Keratinocyte (primary cell): Measurements from ENCODE around the gene SMARCD1. TPM values are rescaled to one million over a fixed set of nuclear protein-coding genes. Genes with fewer than 3 reads are reported as not detected.

Source experiments
- DNase-seq: peaks from one replicate; pipeline ENCODE4 v3.0.0-alpha.2; 2011; ENCODE audit warnings: low read depth, missing footprints, low spot score
- FAIRE-seq: peaks from 2 replicates; lab custom pipeline; 2011; peaks lifted over from hg19 to GRCh38; lab: Jason Lieb, UNC
- H2AFZ ChIP-seq: 2 replicates; pipeline ENCODE4 v1.6.0; 2012; ENCODE audit warnings: low read length, control low read depth, inconsistent platforms; ENCODE audit not compliant: control insufficient read depth
- H3K27ac ChIP-seq: 2 replicates; pipeline ENCODE4 v1.5.1; 2011; ENCODE audit warnings: low read length; ENCODE audit not compliant: control insufficient read depth, insufficient read depth
- H3K27me3 ChIP-seq: 3 replicates; pipeline ENCODE4 v1.6.0; 2011; ENCODE audit warnings: low read length; ENCODE audit not compliant: control insufficient read depth, insufficient read depth; ENCODE audit errors: extremely low read depth
- H3K36me3 ChIP-seq, 2 experiments: 2 replicates in 1 of 2; 3 replicates in 1 of 2; pipeline ENCODE4 v1.5.1; 2011; ENCODE audit warnings: low read length in 2 of 2, mild to moderate bottlenecking in 1 of 2; ENCODE audit not compliant: control insufficient read depth in 2 of 2, insufficient read depth in 2 of 2; ENCODE audit errors: extremely low read depth in 1 of 2
- H3K4me1 ChIP-seq: 3 replicates; pipeline ENCODE4 v1.5.1; 2011; ENCODE audit warnings: low read length; ENCODE audit not compliant: control insufficient read depth, insufficient read depth; ENCODE audit errors: extremely low read depth
- H3K4me2 ChIP-seq: 3 replicates; pipeline ENCODE4 v1.6.0; 2011; ENCODE audit warnings: low read depth, low read length; ENCODE audit not compliant: control insufficient read depth, insufficient read depth; ENCODE audit errors: extremely low read depth
- H3K4me3 ChIP-seq, 3 experiments: fragments of 200-600 bp in 1 of 3; sonication (generic) in 1 of 3; 2 replicates in 2 of 3; 3 replicates in 1 of 3; pipeline ENCODE4 v1.5.1; 2011 to 2016; ENCODE audit warnings: low read length in 3 of 3, mild to moderate bottlenecking in 3 of 3, control low read depth in 2 of 3, inconsistent platforms in 1 of 3, low read depth in 1 of 3, mixed read lengths in 1 of 3, mixed run types in 1 of 3, moderate library complexity in 1 of 3; ENCODE audit not compliant: control insufficient read depth in 2 of 3, insufficient read depth in 2 of 3; ENCODE audit errors: extremely low read depth in 1 of 3
- H3K79me2 ChIP-seq: 2 replicates; pipeline ENCODE4 v1.6.0; 2012; ENCODE audit warnings: low read length; ENCODE audit not compliant: control insufficient read depth, insufficient read depth
- H3K9ac ChIP-seq: 3 replicates; pipeline ENCODE4 v1.6.0; 2011; ENCODE audit warnings: low read length; ENCODE audit not compliant: control insufficient read depth, insufficient read depth; ENCODE audit errors: extremely low read depth
- H3K9me1 ChIP-seq: 3 replicates; pipeline ENCODE4 v1.6.0; 2011; ENCODE audit warnings: low read length; ENCODE audit not compliant: control insufficient read depth, insufficient read depth; ENCODE audit errors: extremely low read depth
- H3K9me3 ChIP-seq: 2 replicates; pipeline ENCODE4 v1.5.1; 2012; ENCODE audit warnings: low read depth, low read length; ENCODE audit not compliant: control insufficient read depth
- H4K20me1 ChIP-seq: 3 replicates; pipeline ENCODE4 v1.6.0; 2011; ENCODE audit warnings: low read length; ENCODE audit not compliant: control insufficient read depth, insufficient read depth; ENCODE audit errors: extremely low read depth
- CTCF ChIP-seq, 3 experiments: IDR thresholded peaks in 1 of 3; conservative IDR thresholded peaks in 1 of 3; optimal IDR thresholded peaks in 1 of 3; 2 replicates in 2 of 3; 3 replicates in 1 of 3; pipeline versions ENCODE3 to v1.5.1; 2011; ENCODE audit warnings: low read length in 3 of 3, mild to moderate bottlenecking in 3 of 3, moderate library complexity in 2 of 3, control low read depth in 1 of 3, inconsistent platforms in 1 of 3; ENCODE audit not compliant: insufficient read depth in 2 of 3; ENCODE audit errors: extremely low read depth in 1 of 3
- EZH2 ChIP-seq: IDR thresholded peaks from one replicate; pipeline ENCODE4 v1.6.1; 2012; ENCODE audit warnings: inconsistent platforms, mild to moderate bottlenecking, low read length, moderate library complexity
- dilution Hi-C: fragments of 300-500 bp; cut with MboI; formaldehyde crosslinking; loops from one replicate; pipeline ENCODE4 v1.7.0; 2020; ENCODE audit warnings: low sequenced_read_pairs; ENCODE audit not compliant: extremely low pct_ligation_motif_present
- polyA plus RNA-seq, 5 experiments: library from polyadenylated mRNA; depleted of rRNA in 3 of 5; stranded (reverse) in 3 of 5; stranded (forward) in 1 of 5; unstranded in 1 of 5; fragments of >200 nt; gene quantifications; 1 replicate in 1 of 5; 2 replicates in 3 of 5; 3 replicates in 1 of 5; pipeline versions ENCODE4 v1.2.1 to v1.2.3, GENCODE V29; 2011 to 2012; ENCODE audit warnings: missing spikeins in 2 of 5, low read depth in 1 of 5, low replicate concordance in 1 of 5

Gene SMARCD1
- polyA plus RNA-seq, 1 donor (not counting 4 experiments of a cell fraction or from before 2014, with no cell fraction given) = 56.6 TPM

- FAIRE-seq = no peak
Measured at GRCh38 chr12:50042693-50043092, 42.4 kb upstream of the SMARCD1 start.

GRCh38 chr12:50043308-50043707 lies 41.8 kb upstream of the SMARCD1 start:
- Histone ChIP-seq H4K20me1 (no peaks in the 10 kb centered on the region), H3K79me2 (no peaks in the 10 kb centered on the region), H3K27ac (no peak overlapping the region), H3K9me1 (no peaks in the 10 kb centered on the region), H3K4me1 (peaks cover 9% of the 10 kb centered on the region), H3K36me3 (no peaks in the 10 kb centered on the region), H3K4me3 (no peak overlapping the region), H3K9me3 (no peaks in the 10 kb centered on the region), H3K4me2 (no peak overlapping the region), H3K9ac (no peak overlapping the region), H2AFZ (no peak overlapping the region), H3K27me3 (no peaks in the 10 kb centered on the region)
- no peak for FAIRE-seq
- dilution Hi-C loops = no loop called here
- TF ChIP-seq EZH2 (no peak), CTCF (optimal IDR thresholded peaks at IDR 0.05 in 1 of 3, IDR thresholded peaks at IDR 0.05 in 1 of 3, conservative IDR thresholded peaks at IDR 0.05 in 1 of 3; ENCODE audit: extremely low read depth in 1 of 3, insufficient read depth in 2 of 3, low read length in 3 of 3) (no peak)
- DNase-seq = no peak

More at GRCh38 chr12:50042693-50043092, 42.4 kb upstream of the SMARCD1 start:
- H3K36me3 ChIP-seq = no peaks in the 10 kb centered on the region
- H3K9ac ChIP-seq = no peak overlapping the region
- no peak overlapping the region for H2AFZ ChIP-seq
- no peaks in the 10 kb centered on the region for H3K9me1 ChIP-seq
- TF ChIP-seq EZH2 = no peak
- no peak for TF ChIP-seq CTCF (optimal IDR thresholded peaks at IDR 0.05 in 1 of 3, IDR thresholded peaks at IDR 0.05 in 1 of 3, conservative IDR thresholded peaks at IDR 0.05 in 1 of 3; ENCODE audit: extremely low read depth in 1 of 3, insufficient read depth in 2 of 3, low read length in 3 of 3)
- H3K9me3 ChIP-seq = no peaks in the 10 kb centered on the region
- H3K79me2 ChIP-seq = no peaks in the 10 kb centered on the region
- no peak overlapping the region for H3K4me3 ChIP-seq
- DNase-seq = no peak
- peaks cover 9% of the 10 kb centered on the region for H3K4me1 ChIP-seq
- H4K20me1 ChIP-seq = no peaks in the 10 kb centered on the region
- no peaks in the 10 kb centered on the region for H3K27me3 ChIP-seq
- dilution Hi-C loops = no loop called here
- no peak overlapping the region for H3K27ac ChIP-seq
- no peak overlapping the region for H3K4me2 ChIP-seq
